ENCODE measurements around the gene SLCO2A1.

DNA sequence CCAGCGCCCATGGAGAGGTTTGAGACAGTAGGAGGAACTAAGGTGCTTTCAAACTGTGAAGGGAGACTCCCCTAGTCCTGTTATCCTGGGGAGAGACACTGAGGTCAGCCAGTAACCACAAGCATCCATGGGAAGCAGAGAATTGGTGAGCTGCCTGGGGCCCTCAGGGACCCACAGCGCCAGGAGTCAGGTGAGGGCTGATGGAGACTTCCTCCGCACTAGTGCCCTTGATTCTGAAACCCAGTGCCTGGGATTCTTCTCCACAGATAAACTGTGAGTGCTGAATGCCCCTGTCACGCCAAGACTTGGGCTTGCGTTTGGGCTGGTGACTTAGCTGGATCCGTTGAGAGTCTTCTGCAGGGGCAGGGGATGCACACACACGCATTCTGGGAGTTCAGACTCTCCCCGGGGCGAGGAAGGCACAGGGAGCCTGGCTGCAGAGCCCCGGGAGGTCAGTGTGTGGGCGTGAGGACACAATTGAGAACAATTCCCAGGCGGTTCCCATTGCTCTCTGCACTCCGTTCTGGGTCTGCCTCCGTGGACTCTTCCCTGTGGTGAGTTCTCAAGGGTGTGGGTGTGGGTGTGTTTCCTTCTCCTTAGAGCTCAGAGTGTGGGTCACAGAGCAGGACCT lies 37.9 kb upstream of the SLCO2A1 start:
- no peak for TF ChIP-seq POLR2AphosphoS5 (IDR thresholded peaks at IDR 0.05; ENCODE audit: low read depth)
- no peak for TF ChIP-seq CREB1 (CRISPR knock-in tag; IDR thresholded peaks at IDR 0.05; ENCODE audit: low read depth)
- TF ChIP-seq, protein P1, sequence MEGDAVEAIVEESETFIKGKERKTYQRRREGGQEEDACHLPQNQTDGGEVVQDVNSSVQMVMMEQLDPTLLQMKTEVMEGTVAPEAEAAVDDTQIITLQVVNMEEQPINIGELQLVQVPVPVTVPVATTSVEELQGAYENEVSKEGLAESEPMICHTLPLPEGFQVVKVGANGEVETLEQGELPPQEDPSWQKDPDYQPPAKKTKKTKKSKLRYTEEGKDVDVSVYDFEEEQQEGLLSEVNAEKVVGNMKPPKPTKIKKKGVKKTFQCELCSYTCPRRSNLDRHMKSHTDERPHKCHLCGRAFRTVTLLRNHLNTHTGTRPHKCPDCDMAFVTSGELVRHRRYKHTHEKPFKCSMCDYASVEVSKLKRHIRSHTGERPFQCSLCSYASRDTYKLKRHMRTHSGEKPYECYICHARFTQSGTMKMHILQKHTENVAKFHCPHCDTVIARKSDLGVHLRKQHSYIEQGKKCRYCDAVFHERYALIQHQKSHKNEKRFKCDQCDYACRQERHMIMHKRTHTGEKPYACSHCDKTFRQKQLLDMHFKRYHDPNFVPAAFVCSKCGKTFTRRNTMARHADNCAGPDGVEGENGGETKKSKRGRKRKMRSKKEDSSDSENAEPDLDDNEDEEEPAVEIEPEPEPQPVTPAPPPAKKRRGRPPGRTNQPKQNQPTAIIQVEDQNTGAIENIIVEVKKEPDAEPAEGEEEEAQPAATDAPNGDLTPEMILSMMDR (conservative IDR thresholded peaks at IDR 0.05; ENCODE audit: low read depth in 2 of 2) = no peak
- TF ChIP-seq EZH2 (IDR thresholded peaks at IDR 0.05; ENCODE audit: low read depth, unreplicated experiment) = no peak
- no peak for TF ChIP-seq EZH2phosphoT487 (IDR thresholded peaks at IDR 0.05; ENCODE audit: unreplicated experiment)
- TF ChIP-seq, protein P2, sequence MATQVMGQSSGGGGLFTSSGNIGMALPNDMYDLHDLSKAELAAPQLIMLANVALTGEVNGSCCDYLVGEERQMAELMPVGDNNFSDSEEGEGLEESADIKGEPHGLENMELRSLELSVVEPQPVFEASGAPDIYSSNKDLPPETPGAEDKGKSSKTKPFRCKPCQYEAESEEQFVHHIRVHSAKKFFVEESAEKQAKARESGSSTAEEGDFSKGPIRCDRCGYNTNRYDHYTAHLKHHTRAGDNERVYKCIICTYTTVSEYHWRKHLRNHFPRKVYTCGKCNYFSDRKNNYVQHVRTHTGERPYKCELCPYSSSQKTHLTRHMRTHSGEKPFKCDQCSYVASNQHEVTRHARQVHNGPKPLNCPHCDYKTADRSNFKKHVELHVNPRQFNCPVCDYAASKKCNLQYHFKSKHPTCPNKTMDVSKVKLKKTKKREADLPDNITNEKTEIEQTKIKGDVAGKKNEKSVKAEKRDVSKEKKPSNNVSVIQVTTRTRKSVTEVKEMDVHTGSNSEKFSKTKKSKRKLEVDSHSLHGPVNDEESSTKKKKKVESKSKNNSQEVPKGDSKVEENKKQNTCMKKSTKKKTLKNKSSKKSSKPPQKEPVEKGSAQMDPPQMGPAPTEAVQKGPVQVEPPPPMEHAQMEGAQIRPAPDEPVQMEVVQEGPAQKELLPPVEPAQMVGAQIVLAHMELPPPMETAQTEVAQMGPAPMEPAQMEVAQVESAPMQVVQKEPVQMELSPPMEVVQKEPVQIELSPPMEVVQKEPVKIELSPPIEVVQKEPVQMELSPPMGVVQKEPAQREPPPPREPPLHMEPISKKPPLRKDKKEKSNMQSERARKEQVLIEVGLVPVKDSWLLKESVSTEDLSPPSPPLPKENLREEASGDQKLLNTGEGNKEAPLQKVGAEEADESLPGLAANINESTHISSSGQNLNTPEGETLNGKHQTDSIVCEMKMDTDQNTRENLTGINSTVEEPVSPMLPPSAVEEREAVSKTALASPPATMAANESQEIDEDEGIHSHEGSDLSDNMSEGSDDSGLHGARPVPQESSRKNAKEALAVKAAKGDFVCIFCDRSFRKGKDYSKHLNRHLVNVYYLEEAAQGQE (IDR thresholded peaks at IDR 0.05; ENCODE audit: unreplicated experiment) = no peak

Measured in GM23338 (cell line).